Panc1 (cell line): Measurements from ENCODE around the gene RAMP2. TPM values are rescaled to one million over a fixed set of nuclear protein-coding genes. Genes with fewer than 3 reads are reported as not detected.
"Not testable (repeated sequence)": the region's sequence is repeated elsewhere in the genome, so short reads cannot be mapped to it uniquely, and the experiment has no call there.

Source experiments
- ATAC-seq: fragments of 200-7000 bp; cut with Tn5 transposase; 2 replicates; pipeline ENCODE4 v1.9.1; 2020; ENCODE audit warnings: mild to moderate bottlenecking, moderate library complexity
- BruUV-seq: library from RNA; stranded (reverse); fragments of 400-500 nt; replicated peaks from 2 replicates; lab custom pipeline; 2021; lab: Mats Ljungman, UMichigan
- CTCF ChIA-PET: fragments of 300-600 bp; sonication (Branson Sonifier 250); formaldehyde crosslinking; loops from one replicate; lab custom pipeline; 2022; ENCODE audit warnings: antibody characterized with exemption; lab: Charles Lee
- POLR2A ChIA-PET: fragments of 300-600 bp; sonication (Branson Sonifier 250); formaldehyde crosslinking; loops from one replicate; lab custom pipeline; 2022; ENCODE audit warnings: antibody characterized with exemption; lab: Charles Lee
- DNase-seq: peaks from one replicate; pipeline ENCODE4 v3.0.0-alpha.2; 2010; ENCODE audit warnings: low read depth, low spot score
- H3K27ac ChIP-seq: 2 replicates; pipeline ENCODE4 v1.5.1; 2011; ENCODE audit warnings: mild to moderate bottlenecking, low read length, inconsistent platforms
- H3K27me3 ChIP-seq: fragments of 200-500 bp; sonication (Bioruptor generic); 2 replicates; pipeline ENCODE4 v1.6.0; 2014; ENCODE audit warnings: low read length, inconsistent platforms; ENCODE audit not compliant: control insufficient read depth, insufficient read depth
- H3K36me3 ChIP-seq: fragments of 200-500 bp; sonication (Bioruptor generic); 2 replicates; pipeline ENCODE4 v1.5.1; 2014; ENCODE audit warnings: inconsistent platforms, mild to moderate bottlenecking, low read length, moderate library complexity; ENCODE audit not compliant: control insufficient read depth, insufficient read depth
- H3K4me1 ChIP-seq: 2 replicates; pipeline ENCODE4 v1.5.1; 2011; ENCODE audit warnings: inconsistent platforms, mild to moderate bottlenecking, low read length, moderate library complexity; ENCODE audit not compliant: control insufficient read depth, insufficient read depth
- H3K4me3 ChIP-seq, 2 experiments: 2 replicates each; pipeline ENCODE4 v1.5.1; 2011 to 2012; ENCODE audit warnings: low read depth in 2 of 2, low read length in 2 of 2, mild to moderate bottlenecking in 2 of 2, inconsistent platforms in 1 of 2, moderate library complexity in 1 of 2
- H3K9me3 ChIP-seq: fragments of 200-500 bp; sonication (Bioruptor generic); 2 replicates; pipeline ENCODE4 v1.5.1; 2014; ENCODE audit warnings: low read depth, mild to moderate bottlenecking, inconsistent platforms, low read length, moderate library complexity; ENCODE audit not compliant: control insufficient read depth, insufficient read depth
- POLR2AphosphoS5 ChIP-seq: IDR thresholded peaks from 2 replicates; pipeline ENCODE4 v1.6.1; 2012; ENCODE audit warnings: mild to moderate bottlenecking, low read depth, low read length, moderate library complexity
- REST ChIP-seq, 2 experiments: IDR thresholded peaks; 2 replicates each; pipeline ENCODE4 v1.6.1; 2011 to 2012; ENCODE audit warnings: low read depth in 2 of 2, control low read depth in 1 of 2, low read length in 1 of 2, mild to moderate bottlenecking in 1 of 2, moderate library complexity in 1 of 2; ENCODE audit not compliant: insufficient read depth in 1 of 2
- SIN3A ChIP-seq: IDR thresholded peaks from 2 replicates; pipeline ENCODE4 v1.6.1; 2012; ENCODE audit warnings: low read depth, mild to moderate bottlenecking, low read length, moderate library complexity, borderline replicate concordance; ENCODE audit not compliant: insufficient read depth
- TCF7L2 ChIP-seq: IDR thresholded peaks from 2 replicates; pipeline ENCODE4 v1.6.1; 2011; ENCODE audit warnings: mild to moderate bottlenecking, low read depth, low read length, inconsistent platforms
- in situ Hi-C: cut with HindIII; loops from 2 replicates; pipeline ENCODE4 v1.10.0; 2016; ENCODE audit warnings: low sequenced_read_pairs, low pct_unique_long_range_greater_than_20kb
- intact Hi-C: fragments of 100-400 bp; cut with micrococcal nuclease; formaldehyde crosslinking; loops from one replicate; pipeline ENCODE4 v1.10.0; 2022; ENCODE audit not compliant: unreplicated experiment
- total RNA-seq: library from RNA; stranded (reverse); gene quantifications from one replicate; pipeline ENCODE4 v1.2.1, GENCODE V29; 2021; ENCODE audit not compliant: unreplicated experiment
- TF ChIP-seq, protein P1 (sequence below): fragments of 450-650 bp; IDR thresholded peaks from 2 replicates; pipeline ENCODE4 v1.5.1; 2017; ENCODE audit warnings: mild to moderate bottlenecking

Gene RAMP2
- total RNA-seq, 1 experiment from 2014 or later: 1.1 TPM

GRCh38 chr17:42769964-42770363, 8.9 kb downstream of the RAMP2 start:
- BruUV-seq, in situ Hi-C loops, POLR2A ChIA-PET, H3K4me1 ChIP-seq, DNase-seq, H3K4me3 ChIP-seq, H3K9me3 ChIP-seq, H3K36me3 ChIP-seq, ATAC-seq, H3K27ac ChIP-seq, intact Hi-C loops, H3K27me3 ChIP-seq: not testable (repeated sequence)
- CTCF ChIA-PET: interaction anchor here (0.5 kb wide), 1 partner anchor 168 kb away, joined by 3 read pairs; no protein-coding TSS in a partner anchor

GRCh38 chr17:42772945-42773289, 11.9 kb downstream of the RAMP2 start:
- no TSS peak for BruUV-seq

More at GRCh38 chr17:42772945-42773289, 11.9 kb downstream of the RAMP2 start:
- Histone ChIP-seq H3K4me3 (peak overlapping the region; percentile 73 to 95), H3K27me3 (no peaks in the 10 kb centered on the region), H3K9me3 (no peaks in the 10 kb centered on the region), H3K4me1 (peaks cover 9% of the 10 kb centered on the region), H3K36me3 (no peaks in the 10 kb centered on the region), H3K27ac (peak overlapping the region; percentile 86)
- intact Hi-C loops: no loop called here
- TF ChIP-seq TCF7L2 (no peak), POLR2AphosphoS5 (no peak), REST (IDR thresholded peaks at IDR 0.05; ENCODE audit: insufficient read depth in 1 of 2, low read depth in 2 of 2, low read length in 1 of 2) (no peak), SIN3A (no peak)
- TF ChIP-seq, protein P1, sequence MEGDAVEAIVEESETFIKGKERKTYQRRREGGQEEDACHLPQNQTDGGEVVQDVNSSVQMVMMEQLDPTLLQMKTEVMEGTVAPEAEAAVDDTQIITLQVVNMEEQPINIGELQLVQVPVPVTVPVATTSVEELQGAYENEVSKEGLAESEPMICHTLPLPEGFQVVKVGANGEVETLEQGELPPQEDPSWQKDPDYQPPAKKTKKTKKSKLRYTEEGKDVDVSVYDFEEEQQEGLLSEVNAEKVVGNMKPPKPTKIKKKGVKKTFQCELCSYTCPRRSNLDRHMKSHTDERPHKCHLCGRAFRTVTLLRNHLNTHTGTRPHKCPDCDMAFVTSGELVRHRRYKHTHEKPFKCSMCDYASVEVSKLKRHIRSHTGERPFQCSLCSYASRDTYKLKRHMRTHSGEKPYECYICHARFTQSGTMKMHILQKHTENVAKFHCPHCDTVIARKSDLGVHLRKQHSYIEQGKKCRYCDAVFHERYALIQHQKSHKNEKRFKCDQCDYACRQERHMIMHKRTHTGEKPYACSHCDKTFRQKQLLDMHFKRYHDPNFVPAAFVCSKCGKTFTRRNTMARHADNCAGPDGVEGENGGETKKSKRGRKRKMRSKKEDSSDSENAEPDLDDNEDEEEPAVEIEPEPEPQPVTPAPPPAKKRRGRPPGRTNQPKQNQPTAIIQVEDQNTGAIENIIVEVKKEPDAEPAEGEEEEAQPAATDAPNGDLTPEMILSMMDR: no peak
- in situ Hi-C loops: no loop called here
- POLR2A ChIA-PET: interaction anchor here (0.8 kb wide), 1 partner anchor 12 kb away, joined by 5 read pairs; the partner anchor contains the start of gene RAMP2
- CTCF ChIA-PET: no interaction called here
- DNase-seq: no peak
- ATAC-seq: peak; percentile 29
